ENCODE measurements around the gene CLDN9.

CLDN9 gene

GRCh38 chr16:3017794-3018506, 5.2 kb downstream of the CLDN9 start, which contains the start of gene CLDN6:
TSS of gene CLDN6 (minus strand) at chr16:3018183. CDS start at chr16:3016021, 2,162 bp downstream.
- no peak for DNase-seq (ENCODE audit: low read depth in 2 of 2)

GRCh38 chr16:3019594-3020246, 7.0 kb downstream of the CLDN9 start:
- DNase-seq (ENCODE audit: low read depth in 2 of 2) = no peak

- peak; percentile 39 to 59 for DNase-seq (ENCODE audit: low read depth in 2 of 2)
Observed at GRCh38 chr16:3020247-3020603, 7.5 kb downstream of the CLDN9 start, which contains the start of gene TNFRSF12A. TSS of gene TNFRSF12A (plus strand) at chr16:3020368. CDS start at chr16:3020398, 30 bp downstream.

GRCh38 chr16:3020604-3021448, 8.1 kb downstream of the CLDN9 start:
- DNase-seq (ENCODE audit: low read depth in 2 of 2) = no peak

- peak; percentile 79 to 87 for DNase-seq (ENCODE audit: low read depth in 2 of 2)
Observed at GRCh38 chr16:3021449-3022207, 8.9 kb downstream of the CLDN9 start.

- peak; percentile 85 to 91 for DNase-seq (ENCODE audit: low read depth in 2 of 2)
Observed at GRCh38 chr16:3022208-3022683, 9.5 kb downstream of the CLDN9 start.

- no peak for DNase-seq (ENCODE audit: low read depth in 2 of 2)
Observed at GRCh38 chr16:3022684-3023414, 10.1 kb downstream of the CLDN9 start.

GRCh38 chr16:3023415-3023668, 10.6 kb downstream of the CLDN9 start:
- no peak for DNase-seq (ENCODE audit: low read depth in 2 of 2)

- DNase-seq (ENCODE audit: low read depth in 2 of 2) = peak; percentile 90 to 93
Observed at GRCh38 chr16:3023669-3024478, 11.2 kb downstream of the CLDN9 start, which contains the start of the genes HCFC1R1 and THOC6. TSS of gene HCFC1R1 (minus strand) at chr16:3023942. CDS start at chr16:3023941, 1 bp downstream. TSS of gene THOC6 (plus strand) at chr16:3024035. CDS start at chr16:3024327, 292 bp downstream.

GRCh38 chr16:3025032-3026002, 12.6 kb downstream of the CLDN9 start:
- no peak for DNase-seq (ENCODE audit: low read depth in 2 of 2)

GRCh38 chr16:3026003-3026378, 13.3 kb downstream of the CLDN9 start:
- DNase-seq (ENCODE audit: low read depth in 2 of 2) = no peak

- no peak for DNase-seq (ENCODE audit: low read depth in 2 of 2)
Observed at GRCh38 chr16:3026609-3027488, 14.1 kb downstream of the CLDN9 start.

GRCh38 chr16:3027489-3027795, 14.7 kb downstream of the CLDN9 start:
- DNase-seq (ENCODE audit: low read depth in 2 of 2) = no peak

- DNase-seq (ENCODE audit: low read depth in 2 of 2) = peak; percentile 87 to 89
Observed at GRCh38 chr16:3027983-3028715, 15.4 kb downstream of the CLDN9 start.

GRCh38 chr16:3028716-3029319, 16.1 kb downstream of the CLDN9 start:
- DNase-seq (ENCODE audit: low read depth in 2 of 2) = no peak

- DNase-seq (ENCODE audit: low read depth in 2 of 2) = no peak
Observed at GRCh38 chr16:3029491-3030221, 16.9 kb downstream of the CLDN9 start.

All from activated CD4-positive, alpha-beta T cell treated with anti-CD3 and anti-CD28 coated beads for 24 hours (primary cell).